HG03520 (cell line): ENCODE results near the gene PPM1D.
"Not testable (repeated sequence)": the region's sequence is repeated elsewhere in the genome, so short reads cannot be mapped to it uniquely, and the experiment has no call there.

Experiments
- ATAC-seq: cut with Tn5 transposase; IDR thresholded peaks from one replicate; pipeline ENCODE4 v1.9.1; 2021; ENCODE audit warnings: mild to moderate bottlenecking, moderate library complexity; ENCODE audit not compliant: unreplicated experiment

Gene PPM1D

GRCh38 chr17:60593441-60594036 lies 6.5 kb upstream of the PPM1D start:
- not testable (repeated sequence) for ATAC-seq

- ATAC-seq: not testable (repeated sequence)
Observed at GRCh38 chr17:60594170-60594569, 5.8 kb upstream of the PPM1D start.

GRCh38 chr17:60594734-60595133 lies 5.3 kb upstream of the PPM1D start:
- no peak for ATAC-seq

- ATAC-seq: no peak
Observed at GRCh38 chr17:60597297-60597696, 2.7 kb upstream of the PPM1D start.

DNA sequence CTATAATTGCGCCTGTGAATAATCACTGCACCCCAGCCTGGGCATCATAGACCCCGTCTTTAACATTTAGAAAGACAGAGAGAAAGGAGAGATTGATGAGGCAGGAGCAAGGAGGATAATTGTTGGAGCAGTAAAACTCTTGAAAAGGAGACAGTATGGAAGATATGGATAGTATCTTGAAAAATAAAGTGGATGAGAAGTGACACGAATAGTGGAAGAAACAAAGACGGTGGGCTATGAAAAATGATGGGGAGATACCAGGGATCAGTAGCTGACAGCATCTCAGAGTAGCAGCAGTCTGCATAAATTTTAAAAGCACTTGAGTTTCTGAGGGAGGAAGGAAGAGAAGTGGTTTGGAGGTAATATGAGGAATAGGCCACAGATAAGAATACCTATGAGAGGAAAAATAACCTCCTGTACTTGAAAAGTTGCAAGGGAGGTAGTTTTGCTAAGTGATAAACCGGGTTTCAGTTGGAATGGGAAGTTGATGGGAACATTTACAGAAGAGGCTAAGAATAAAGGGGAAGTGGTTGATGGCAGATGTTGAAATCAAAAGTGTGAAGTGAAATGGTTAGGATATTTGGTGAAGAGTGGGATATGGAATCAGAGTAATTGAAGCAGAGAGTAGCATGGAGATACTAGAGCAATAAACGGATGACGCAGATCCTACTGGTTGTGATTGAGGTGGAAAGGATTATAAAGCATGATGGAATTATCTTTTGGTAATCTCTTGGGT lies 1.8 kb upstream of the PPM1D start:
- ATAC-seq: no peak

GRCh38 chr17:60599220-60599619 lies 773 bp upstream of the PPM1D start:
- no peak for ATAC-seq

DNA sequence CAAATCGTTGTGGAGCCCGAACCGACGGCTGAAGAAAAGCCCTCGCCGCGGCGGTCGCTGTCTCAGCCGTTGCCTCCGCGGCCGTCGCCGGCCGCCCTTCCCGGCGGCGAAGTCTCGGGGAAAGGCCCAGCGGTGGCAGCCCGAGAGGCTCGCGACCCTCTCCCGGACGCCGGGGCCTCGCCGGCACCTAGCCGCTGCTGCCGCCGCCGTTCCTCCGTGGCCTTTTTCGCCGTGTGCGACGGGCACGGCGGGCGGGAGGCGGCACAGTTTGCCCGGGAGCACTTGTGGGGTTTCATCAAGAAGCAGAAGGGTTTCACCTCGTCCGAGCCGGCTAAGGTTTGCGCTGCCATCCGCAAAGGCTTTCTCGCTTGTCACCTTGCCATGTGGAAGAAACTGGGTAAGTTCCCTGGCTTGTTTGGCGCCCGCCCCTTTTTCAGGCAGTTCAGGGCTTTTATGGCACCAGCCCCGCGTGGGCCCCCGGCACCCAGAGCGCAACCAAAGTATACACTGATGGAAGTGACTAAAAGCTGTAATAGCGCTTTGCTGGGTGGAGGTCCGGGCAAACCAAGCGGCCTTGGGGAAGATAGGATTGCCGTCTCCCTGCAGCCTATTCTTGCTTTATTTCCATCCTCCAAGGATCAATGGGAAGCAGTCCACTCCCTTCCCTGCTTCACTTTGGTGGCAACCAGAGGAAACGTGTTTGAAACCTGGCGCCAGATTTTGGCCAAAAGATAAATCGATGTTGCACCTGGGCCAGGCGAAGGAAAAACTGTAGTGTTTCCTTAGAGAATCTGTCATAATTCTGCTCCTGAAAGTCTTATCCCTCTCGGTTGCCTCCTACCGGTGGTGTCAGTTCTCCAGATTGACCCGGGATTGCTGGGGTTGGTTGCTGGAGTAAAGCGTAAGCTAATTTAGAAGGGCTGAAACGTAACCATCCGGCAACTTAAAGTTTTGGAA lies 775 bp downstream of the PPM1D start:
- ATAC-seq: peak; percentile 5

DNA sequence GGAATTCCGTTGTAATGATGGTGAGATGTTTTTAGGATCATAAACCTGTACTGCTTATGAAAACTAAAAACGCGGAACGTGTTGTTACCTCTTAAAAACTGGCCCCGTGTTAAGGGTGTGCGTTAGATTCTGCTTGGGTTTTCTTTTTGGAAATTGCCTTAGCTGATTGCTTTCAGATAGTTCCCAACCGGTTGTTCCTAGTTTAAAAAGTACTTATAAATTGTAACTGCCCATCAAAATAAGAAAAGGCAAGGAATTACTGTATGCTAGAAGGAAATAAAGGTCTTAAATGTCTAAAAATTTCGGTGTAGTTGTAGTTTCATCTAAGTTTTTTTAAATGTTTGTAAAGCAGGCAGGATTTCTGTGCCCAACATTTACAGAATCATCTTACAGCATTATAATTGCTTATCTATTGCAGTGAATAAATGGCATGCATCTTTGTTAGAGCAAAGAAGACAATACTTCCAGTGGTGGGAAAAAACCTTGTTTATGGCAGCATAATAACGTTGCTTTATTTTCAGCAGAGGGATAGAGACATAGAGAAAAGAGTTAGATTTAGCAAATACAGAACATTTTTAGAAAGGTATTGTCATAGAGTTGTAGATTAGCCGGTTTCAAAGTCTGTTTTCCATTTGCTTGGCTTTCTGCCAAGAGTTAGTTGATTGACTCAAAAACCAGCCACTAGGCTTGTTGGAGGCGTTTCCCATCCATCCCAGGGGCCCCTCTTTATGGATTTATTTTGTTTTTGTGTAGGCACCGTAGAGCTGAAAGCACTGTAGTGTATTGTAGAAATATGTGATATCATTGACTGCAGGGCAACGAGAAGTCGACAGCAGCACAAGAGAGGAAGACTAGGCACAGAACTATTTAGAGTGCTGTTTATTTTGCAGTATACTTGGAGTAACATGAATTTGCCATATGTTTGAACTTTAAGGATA lies 1.7 kb downstream of the PPM1D start:
- ATAC-seq: no peak

DNA sequence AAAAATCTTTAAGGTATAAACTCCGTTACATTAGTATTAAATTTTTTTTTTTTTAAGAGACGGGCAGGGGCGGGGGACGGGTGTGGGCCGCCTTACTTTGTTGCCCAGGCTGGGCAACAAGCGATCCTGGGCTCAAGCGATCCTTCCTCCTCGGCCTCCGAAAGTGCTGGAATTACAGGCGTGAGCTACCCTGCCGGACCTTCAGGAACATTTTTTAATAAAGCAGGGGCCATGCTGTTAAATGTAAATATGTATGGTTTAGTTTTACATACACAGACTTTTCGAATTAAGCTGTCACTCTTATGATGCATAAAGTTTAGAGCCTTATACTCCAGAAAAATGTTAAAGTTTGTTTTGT lies 2.4 kb downstream of the PPM1D start:
- no peak for ATAC-seq

GRCh38 chr17:60602871-60603270 lies 2.9 kb downstream of the PPM1D start:
- ATAC-seq: no peak

DNA sequence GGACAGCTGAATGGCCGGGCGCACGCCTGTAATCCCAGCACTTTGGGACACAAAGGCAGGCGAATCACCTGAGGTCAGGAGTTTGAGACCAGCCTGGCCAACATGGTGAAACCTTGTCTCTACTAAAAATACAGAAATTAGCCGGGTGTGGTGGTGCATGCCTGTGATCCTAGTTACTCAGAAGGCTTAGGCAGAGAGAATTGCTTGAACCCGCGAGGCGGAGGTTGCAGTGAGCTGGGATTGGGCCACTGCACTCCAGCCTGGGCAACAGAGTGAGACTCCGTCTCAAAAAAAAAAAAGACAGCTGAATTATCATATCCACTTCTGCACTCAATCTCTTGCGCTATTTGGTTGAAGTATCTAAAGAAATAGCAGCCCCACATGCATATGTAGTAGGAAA lies 3.5 kb downstream of the PPM1D start:
- not testable (repeated sequence) for ATAC-seq

DNA sequence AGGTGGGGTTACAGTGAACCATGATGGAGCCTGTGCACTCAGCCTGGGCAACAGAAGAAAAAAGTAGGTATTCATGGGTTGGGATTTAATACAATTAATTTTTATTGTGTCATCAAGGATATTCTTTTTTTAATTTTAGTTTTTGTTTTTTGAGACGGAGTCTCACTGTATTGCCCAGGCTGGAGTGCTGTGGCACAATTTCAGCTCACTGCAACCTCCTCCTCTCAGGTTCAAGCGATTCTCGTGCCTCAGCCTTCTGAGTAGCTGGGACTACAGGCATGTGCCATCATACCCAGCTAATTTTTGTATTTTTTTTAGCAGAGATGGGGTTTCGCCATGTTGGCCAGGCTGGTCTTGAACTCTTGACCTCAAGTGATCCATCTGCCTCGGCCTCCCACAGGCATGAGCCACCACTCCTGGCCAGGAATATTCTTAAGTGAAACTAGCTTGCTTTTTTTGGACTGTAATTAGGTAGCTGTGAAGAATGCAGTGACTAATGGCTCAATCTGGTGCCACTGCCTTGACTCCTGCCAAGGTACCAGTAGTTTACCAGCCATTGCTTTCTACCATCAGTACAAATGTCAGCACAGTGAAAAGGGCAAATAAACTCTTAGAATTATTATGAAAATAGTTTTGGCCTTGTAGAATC lies 4.8 kb downstream of the PPM1D start:
- no peak for ATAC-seq

- ATAC-seq: no peak
Observed at GRCh38 chr17:60606036-60606435, 6.0 kb downstream of the PPM1D start.

DNA sequence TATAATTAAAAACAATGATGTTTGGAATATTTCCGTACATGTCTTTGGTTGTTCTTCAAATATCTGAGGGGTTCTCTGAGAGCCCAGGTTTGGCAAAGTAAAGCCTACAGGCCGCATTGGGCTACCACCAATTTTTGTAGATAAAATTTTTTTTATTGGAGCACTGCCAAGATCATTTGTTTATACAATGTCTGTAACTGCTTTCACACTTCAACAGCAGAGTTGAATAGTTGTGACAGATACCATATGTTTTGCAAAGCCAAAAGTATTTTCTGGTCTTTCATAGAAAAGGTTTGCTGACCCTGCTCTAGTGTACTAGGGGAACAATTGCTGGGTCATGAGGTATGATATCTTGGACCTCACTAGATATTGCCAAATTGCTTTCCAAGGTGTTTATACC lies 10.5 kb downstream of the PPM1D start:
- no peak for ATAC-seq

DNA sequence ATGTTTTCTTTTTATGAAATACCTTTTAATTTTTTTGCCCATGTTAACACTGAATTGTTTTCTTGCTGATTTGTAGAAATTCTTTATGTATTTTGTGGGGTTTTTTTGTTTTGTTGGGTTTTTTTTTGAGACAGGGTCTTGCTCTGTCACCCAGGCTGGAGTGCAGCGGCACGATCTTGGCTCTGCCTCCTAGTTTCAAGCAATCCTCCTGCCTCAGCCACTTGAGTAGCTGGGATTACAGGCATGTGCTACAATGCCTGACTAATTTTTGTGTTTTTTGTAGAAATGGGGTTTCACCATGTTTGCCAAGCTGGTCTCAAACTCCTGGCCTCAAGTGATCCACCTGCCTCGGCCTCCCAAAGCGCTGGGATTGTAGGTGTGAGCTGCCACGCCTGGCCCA lies 11.3 kb downstream of the PPM1D start:
- ATAC-seq: not testable (repeated sequence)

GRCh38 chr17:60613325-60613724 lies 13.3 kb downstream of the PPM1D start:
- no peak for ATAC-seq

GRCh38 chr17:60613796-60614195 lies 13.8 kb downstream of the PPM1D start:
- not testable (repeated sequence) for ATAC-seq

DNA sequence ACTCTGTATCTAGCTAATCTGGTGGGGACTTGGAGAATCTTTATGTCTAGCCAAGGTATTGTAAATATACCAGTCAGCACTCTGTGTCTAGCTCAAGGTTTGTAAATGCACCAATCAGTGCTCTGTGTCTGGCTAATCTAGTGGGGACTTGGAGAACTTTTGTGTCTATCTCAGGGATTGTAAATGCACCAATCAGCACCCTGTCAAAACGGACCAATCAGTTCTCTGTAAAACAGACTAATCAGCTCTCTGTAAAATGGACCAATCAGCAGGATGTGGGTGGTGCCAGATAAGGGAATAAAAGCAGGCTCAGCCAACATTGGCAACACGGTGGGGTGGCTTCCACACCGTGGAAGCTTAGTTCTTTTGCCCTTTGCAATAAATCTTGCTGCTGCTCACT lies 14.3 kb downstream of the PPM1D start:
- ATAC-seq: not testable (repeated sequence)

- no peak for ATAC-seq
Observed at GRCh38 chr17:60615108-60615507, 15.1 kb downstream of the PPM1D start.

DNA sequence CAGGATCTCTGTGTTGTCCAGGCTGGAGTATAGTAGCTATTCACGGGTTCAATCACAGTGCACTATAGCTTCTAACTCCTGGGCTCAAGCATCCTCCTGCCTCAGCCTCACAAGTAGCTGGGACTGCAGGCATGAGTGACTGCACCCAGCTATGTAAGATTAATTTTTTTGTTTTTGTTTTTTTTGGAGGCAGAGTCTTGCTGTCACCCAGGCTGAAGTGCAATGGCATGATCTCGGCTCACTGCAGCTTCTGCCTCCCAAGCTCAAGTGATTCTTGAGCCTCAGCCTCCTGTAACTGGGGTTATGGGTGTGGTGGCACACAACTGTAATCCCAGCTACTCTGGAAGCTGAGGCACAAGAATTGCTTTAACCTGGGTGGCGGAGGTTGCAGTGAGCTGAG lies 15.8 kb downstream of the PPM1D start:
- ATAC-seq: no peak
